Heart left ventricle (tissue), 16 donors: Measurements from ENCODE around the gene PTPRN2. TPM values are rescaled to one million over a fixed set of nuclear protein-coding genes. Genes with fewer than 3 reads are reported as not detected.

Experiments
- ATAC-seq, 4 donors: fragments of 200-7000 bp; cut with Tn5 transposase; one replicate each; pipeline ENCODE4 v1.9.1; 2020 to 2022; ENCODE audit warnings: moderate library complexity in 4 of 4, mild to moderate bottlenecking in 3 of 4, moderate number of reproducible peaks in 1 of 4
- DNase-seq, 5 donors: peaks; one replicate each; pipeline ENCODE4 v3.0.0-alpha.2; 2020
- H3K27ac ChIP-seq, 12 donors: fragments of 200-600 bp; sonication (generic) in 4 of 12; one replicate each; pipeline versions ENCODE4 v1.5.0 to v1.8.0; 2016 to 2022; ENCODE audit warnings: mild to moderate bottlenecking in 2 of 12
- H3K27me3 ChIP-seq, 9 donors: fragments of 200-600 bp; sonication (generic) in 2 of 9; one replicate each; pipeline versions ENCODE4 v1.5.1 to v1.8.0; 2016 to 2022; ENCODE audit warnings: mild to moderate bottlenecking in 3 of 9
- H3K36me3 ChIP-seq, 9 donors: fragments of 200-600 bp; sonication (generic) in 2 of 9; one replicate each; pipeline versions ENCODE4 v1.5.0 to v1.8.0; 2018 to 2022; ENCODE audit warnings: mild to moderate bottlenecking in 2 of 9
- H3K4me1 ChIP-seq, 12 donors: fragments of 200-600 bp; sonication (generic) in 4 of 12; one replicate each; pipeline versions ENCODE4 v1.5.0 to v1.8.0; 2016 to 2022; ENCODE audit warnings: mild to moderate bottlenecking in 3 of 12
- H3K4me3 ChIP-seq, 12 donors: fragments of 200-600 bp; sonication (generic) in 4 of 12; one replicate each; pipeline versions ENCODE4 v1.5.0 to v1.8.0; 2017 to 2022; ENCODE audit warnings: mild to moderate bottlenecking in 9 of 12, moderate library complexity in 4 of 12
- H3K9me3 ChIP-seq, 12 donors: fragments of 200-600 bp; sonication (generic) in 4 of 12; one replicate each; pipeline versions ENCODE4 v1.5.0 to v1.8.0; 2016 to 2022; ENCODE audit warnings: mild to moderate bottlenecking in 1 of 12
- CTCF ChIP-seq, 12 donors: fragments of 200-600 bp; sonication (generic) in 4 of 12; IDR thresholded peaks; one replicate each; pipeline versions ENCODE4 v1.5.0 to v1.8.0; 2018 to 2022; ENCODE audit warnings: antibody characterized with exemption in 12 of 12, mild to moderate bottlenecking in 5 of 12
- POLR2A ChIP-seq, 2 donors: fragments of 450-650 bp; IDR thresholded peaks; one replicate each; pipeline ENCODE4 v1.6.1; 2017; ENCODE audit warnings: antibody characterized with exemption in 2 of 2, mild to moderate bottlenecking in 2 of 2, moderate library complexity in 2 of 2
- WGBS, 4 donors: extraction: QIAGEN DNeasy Blood & Tissue Kit in 2 of 4; methylation state at CpG; one replicate each; pipeline versions ENCODE4 v1.1.5 to v1.1.7; 2013 to 2018; 5-methylcytosine and 5-hydroxymethylcytosine counted together
- intact Hi-C, 10 donors: fragments of 100-400 bp; cut with DNase I; formaldehyde crosslinking; loops; one replicate each; pipeline versions ENCODE4 v1.11.1 to v1.14.2; 2022
- polyA plus RNA-seq, 2 donors: library from polyadenylated mRNA; stranded (reverse); fragments of 200-250 nt; gene quantifications; one replicate each; pipeline ENCODE4 v1.2.3, GENCODE V29; 2013
- total RNA-seq, 9 donors: library from RNA; depleted of rRNA in 2 of 9; stranded (reverse); fragments of >200 nt in 2 of 9; fragmentation: NEBNext Ultra II Directional in 3 of 9; extraction: Animal tissue kit (Norgen Biotek cat#: 25700) in 3 of 9; gene quantifications; one replicate each; pipeline versions ENCODE4 v1.1.0 to v1.2.4, GENCODE V29; 2016 to 2023
- donor health status: ischemic (EF 13 %, LVEDD 7.1; RV severe dilation, severe dysfunction).
- donor health status: healthy with polysubstance abuse.
- donor health status: DM: no; HTN: yes; CAD: no.
- donor health status: DM: no; HTN: no; CAD: no.
- donor health status: ischemic (EF 25% LVEDD 6.9; RV normal size, moderate dysfunction).
- donor health status: ischemic (EF 25% LVEDD 5.7; RV mildly dilated, moderate dysfunction).
- donor health status: healthy.
- donor health status: DM: yes; HTN: yes; CAD: no.
- donor health status: ischemic (EF 35%, LVEDD 5.7; RV mildly dilated, moderate dysfunction).
- donor health status: nonischemic (EF 11% LVEDD 7.7; RV severe dilation, severe dysfunction).
- donor health status: DM: yes; HTN: yes; CAD: no.
- donor health status: PGD.
- donor health status: ischemic (EF 29% LVEDD 5.4; RV normal size, mild dysfunction).
- donor health status: nonischemic (EF 23%, LVEDD 6.1; RV moderate dilation, normal function).

Gene PTPRN2
- total and polyA plus RNA-seq, 11 donors: 0.61 to 2.3 (median 1.3) TPM

GRCh38 chr7:157670490-157671357 is 916.9 kb downstream of the PTPRN2 start:
- TF ChIP-seq POLR2A (IDR thresholded peaks at IDR 0.05) (no peak), CTCF (IDR thresholded peaks at IDR 0.05) (no peak)
- DNase-seq (peak in 1 of 5 donors; percentile 30), ATAC-seq (no peak)
- H3K4me1 ChIP-seq: no peaks in the 10 kb centered on the region
- WGBS, 4 donors: 67 to 70% (median 69%) methylated on average over 21 to 22 of the region's 22 CpGs
- no peaks in the 10 kb centered on the region for H3K9me3 ChIP-seq
- H3K27ac ChIP-seq: no peak overlapping the region
- H3K4me3 ChIP-seq: peak overlapping the region in 1 of 12 donors; percentile 13
- H3K27me3 ChIP-seq: peaks cover 0 to 45% (median 13%) of the 10 kb centered on the region in 9 donors
- no peaks in the 10 kb centered on the region for H3K36me3 ChIP-seq
- intact Hi-C loops: no loop called here

DNA sequence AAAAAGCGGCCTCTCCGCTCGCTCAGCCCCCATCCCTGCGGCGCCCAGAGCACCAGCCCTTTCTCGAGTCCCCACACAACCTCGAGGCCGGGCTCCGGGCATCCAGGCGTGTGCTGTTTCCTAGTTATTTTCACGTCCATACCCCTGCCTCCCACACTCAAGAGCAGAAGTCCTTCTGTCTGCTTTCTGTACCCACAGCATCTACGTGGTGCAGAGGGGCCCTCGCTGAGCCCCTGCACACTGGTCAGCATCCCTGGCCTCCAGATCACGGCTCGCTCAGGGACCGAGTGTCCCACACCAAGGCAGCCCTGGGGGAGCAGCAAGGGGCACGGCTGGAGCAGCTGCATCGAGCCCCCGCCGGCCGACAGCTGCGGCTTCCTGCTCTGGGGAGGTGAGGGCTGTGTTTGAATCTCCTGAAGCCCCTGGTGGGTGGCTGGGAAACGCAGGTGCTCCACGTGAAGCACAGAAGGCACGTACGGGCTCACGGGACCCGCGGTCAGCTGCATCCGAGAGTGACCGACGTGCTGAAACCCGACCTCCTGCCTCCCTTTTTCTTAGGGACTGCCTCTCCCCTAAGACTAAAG is 917.8 kb downstream of the PTPRN2 start:
- Histone ChIP-seq H3K4me3 (peak overlapping the region in 1 of 12 donors; percentile 13), H3K36me3 (no peaks in the 10 kb centered on the region), H3K27me3 (peaks cover 0 to 40% (median 11%) of the 10 kb centered on the region in 9 donors), H3K4me1 (no peaks in the 10 kb centered on the region), H3K27ac (no peak overlapping the region), H3K9me3 (no peaks in the 10 kb centered on the region)
- 43 to 63% (median 52%) methylated on average over 27 to 33 of the region's 33 CpGs for WGBS, 4 donors
- peak in 1 of 5 donors; percentile 52 for DNase-seq
- no peak for ATAC-seq
- TF ChIP-seq POLR2A (IDR thresholded peaks at IDR 0.05) (no peak), CTCF (IDR thresholded peaks at IDR 0.05) (no peak)
- intact Hi-C loops: loop anchor here in 1 of 10 donors (2.0 kb wide), 1 partner anchor 53 kb away; no protein-coding TSS in a partner anchor

DNA sequence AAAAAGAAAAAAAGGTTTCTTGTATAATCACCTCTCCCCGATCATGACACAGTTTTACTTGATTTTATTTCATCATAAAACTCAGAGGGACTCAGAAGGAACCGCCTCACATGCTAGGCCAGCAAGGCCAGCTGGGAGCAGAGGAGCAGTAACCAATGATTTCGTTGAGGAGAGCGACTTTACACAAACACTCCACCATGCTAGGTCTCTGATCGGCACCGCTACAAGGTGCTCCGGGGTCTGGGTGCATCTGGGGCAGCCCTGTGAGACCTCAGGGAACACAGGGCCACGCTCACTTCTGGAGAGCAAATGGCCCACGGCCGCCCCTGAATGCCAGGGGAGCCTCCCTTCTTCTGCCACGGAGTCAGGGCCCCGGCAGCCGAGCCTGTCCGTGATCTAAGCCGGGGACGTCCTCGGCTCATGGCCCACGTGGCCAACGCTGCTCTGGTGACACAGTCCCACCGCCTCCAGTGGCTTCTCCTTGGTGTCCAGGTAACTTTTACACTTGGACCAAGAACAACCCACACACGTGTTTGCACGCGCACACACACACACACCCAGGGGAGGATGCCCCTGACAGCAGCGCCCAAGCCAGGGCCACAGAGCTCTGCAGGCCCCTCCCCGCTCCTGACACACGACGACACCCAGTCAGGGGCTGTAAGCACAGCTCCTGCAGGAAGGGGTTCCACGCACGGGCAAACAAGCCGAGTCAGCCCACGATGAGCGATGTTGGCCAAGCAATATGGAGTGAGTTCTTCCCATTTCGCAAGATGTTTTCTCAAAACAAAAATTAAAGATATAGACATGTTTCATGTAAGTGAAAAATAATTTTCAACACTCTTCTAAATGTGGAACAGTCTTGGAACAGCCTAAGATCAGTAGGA is 918.5 kb downstream of the PTPRN2 start:
- Histone ChIP-seq H3K4me1 (no peaks in the 10 kb centered on the region), H3K36me3 (no peaks in the 10 kb centered on the region), H3K27me3 (peaks cover 0 to 36% (median 11%) of the 10 kb centered on the region in 9 donors), H3K27ac (no peak overlapping the region), H3K4me3 (no peak overlapping the region), H3K9me3 (no peaks in the 10 kb centered on the region)
- DNase-seq (no peak), ATAC-seq (no peak)
- TF ChIP-seq POLR2A (IDR thresholded peaks at IDR 0.05): no peak
- no peak for TF ChIP-seq CTCF (IDR thresholded peaks at IDR 0.05)
- WGBS, 4 donors: 80 to 85% (median 83%) methylated on average over 32 to 33 of the region's 33 CpGs
- intact Hi-C loops: loop anchor here in 1 of 10 donors (2.0 kb wide), 1 partner anchor 52 kb away; no protein-coding TSS in a partner anchor
